NB4 (cell line): ENCODE measurements around the gene KDM6A.

ENCODE experiments used
- DNase-seq: peaks from one replicate; pipeline ENCODE4 v3.0.0; 2010; ENCODE audit warnings: low read depth
- H3K4me3 ChIP-seq: one replicate; pipeline ENCODE4 v1.5.1; 2011; ENCODE audit warnings: mild to moderate bottlenecking, low read depth, low read length, moderate library complexity
- CTCF ChIP-seq: IDR thresholded peaks from one replicate; pipeline ENCODE4 v1.5.1; 2012; ENCODE audit warnings: low read depth, low read length
- MAX ChIP-seq: IDR thresholded peaks from 2 replicates; pipeline ENCODE4 v1.6.1; 2011; ENCODE audit warnings: low read depth, low read length
- MYC ChIP-seq: IDR thresholded peaks from 2 replicates; pipeline ENCODE4 v1.6.1; 2011; ENCODE audit warnings: low read depth, low read length
- POLR2A ChIP-seq: IDR thresholded peaks from 2 replicates; pipeline ENCODE4 v1.6.1; 2011; ENCODE audit warnings: mild to moderate bottlenecking; ENCODE audit not compliant: insufficient read length; ENCODE audit errors: extremely low read depth

The KDM6A gene

GRCh38 chrX:44914532-44915198, 41.7 kb downstream of the KDM6A start:
- no peak for DNase-seq
- H3K4me3 ChIP-seq = no peak overlapping the region
- TF ChIP-seq MAX = no peak
- no peak for TF ChIP-seq POLR2A
- TF ChIP-seq CTCF = no peak

GRCh38 chrX:44915361-44915868, 42.4 kb downstream of the KDM6A start:
- H3K4me3 ChIP-seq = no peak overlapping the region
- no peak for TF ChIP-seq MYC
- no peak for TF ChIP-seq CTCF
- no peak for TF ChIP-seq MAX
- TF ChIP-seq POLR2A = no peak

GRCh38 chrX:44918722-44919121, 45.7 kb downstream of the KDM6A start:
- TF ChIP-seq CTCF (no peak), MYC (no peak), POLR2A (no peak), MAX (no peak)
- no peak for DNase-seq

More at GRCh38 chrX:44915361-44915868, 42.4 kb downstream of the KDM6A start:
- DNase-seq = no peak

GRCh38 chrX:44922980-44923379, 50.0 kb downstream of the KDM6A start:
- TF ChIP-seq POLR2A = no peak
- TF ChIP-seq MYC = no peak
- no peak for TF ChIP-seq MAX
- no peak for TF ChIP-seq CTCF
- no peak overlapping the region for H3K4me3 ChIP-seq
- DNase-seq = no peak

More at GRCh38 chrX:44918722-44919121, 45.7 kb downstream of the KDM6A start:
- no peak overlapping the region for H3K4me3 ChIP-seq

- TF ChIP-seq CTCF = no peak
- TF ChIP-seq MAX = no peak
- no peak for TF ChIP-seq MYC
- no peak for TF ChIP-seq POLR2A
- no peak for DNase-seq
- H3K4me3 ChIP-seq = no peak overlapping the region
Observed at GRCh38 chrX:44927398-44927797, 54.4 kb downstream of the KDM6A start.
